Caco-2 (cell line): ENCODE measurements around the gene DNLZ. TPM values are rescaled to one million over a fixed set of nuclear protein-coding genes. Genes with fewer than 3 reads are reported as not detected.

Source experiments
- BruUV-seq: library from RNA; stranded (reverse); fragments of 400-500 nt; replicated peaks from 2 replicates; lab custom pipeline; 2021; lab: Mats Ljungman, UMichigan
- CTCF ChIA-PET: fragments of 300-600 bp; sonication (Branson Sonifier 250); formaldehyde crosslinking; loops from one replicate; lab custom pipeline; 2022; ENCODE audit warnings: antibody characterized with exemption; lab: Charles Lee
- POLR2A ChIA-PET: fragments of 300-600 bp; sonication (Branson Sonifier 250); formaldehyde crosslinking; loops from one replicate; lab custom pipeline; 2022; ENCODE audit warnings: antibody characterized with exemption; lab: Charles Lee
- DNase-seq, 2 experiments: peaks; one replicate each; pipeline versions ENCODE4 v3.0.0 to v3.0.0-alpha.2; 2020 to 2022
- H3K27me3 ChIP-seq: replicated peaks from 2 replicates; pipeline ENCODE4 v1.6.0; 2011; ENCODE audit warnings: low read length; ENCODE audit not compliant: control insufficient read depth, insufficient read depth
- H3K36me3 ChIP-seq: 2 replicates; pipeline ENCODE4 v1.5.1; 2011; ENCODE audit warnings: low read length; ENCODE audit not compliant: control insufficient read depth, insufficient read depth
- H3K4me1 ChIP-seq: fragments of 250-450 bp; sonication (Bioruptor Pico); 2 replicates; pipeline ENCODE4 v1.5.1; 2020; ENCODE audit warnings: mild to moderate bottlenecking
- H3K4me3 ChIP-seq: 2 replicates; pipeline ENCODE4 v1.5.1; 2011; ENCODE audit warnings: low read depth, mild to moderate bottlenecking, control low read depth, low read length
- H3K9me3 ChIP-seq: fragments of 250-450 bp; sonication (Bioruptor Pico); 2 replicates; pipeline ENCODE4 v1.5.1; 2020; ENCODE audit warnings: mild to moderate bottlenecking, moderate library complexity
- H3K27ac Mint-ChIP-seq: one replicate; pipeline ENCODE4 v1.8.0; 2022; ENCODE audit warnings: mixed read lengths; ENCODE audit not compliant: unreplicated experiment
- H3K27me3 Mint-ChIP-seq: one replicate; pipeline ENCODE4 v1.8.0; 2022; ENCODE audit warnings: mixed read lengths; ENCODE audit not compliant: insufficient read depth, unreplicated experiment
- H3K36me3 Mint-ChIP-seq: one replicate; pipeline ENCODE4 v1.8.0; 2022; ENCODE audit warnings: mild to moderate bottlenecking, mixed read lengths; ENCODE audit not compliant: insufficient read depth, unreplicated experiment
- H3K4me1 Mint-ChIP-seq: one replicate; pipeline ENCODE4 v1.8.0; 2022; ENCODE audit warnings: low read depth, mixed read lengths; ENCODE audit not compliant: unreplicated experiment
- H3K4me3 Mint-ChIP-seq: one replicate; pipeline ENCODE4 v1.8.0; 2022; ENCODE audit warnings: mild to moderate bottlenecking, moderate library complexity, mixed read lengths; ENCODE audit not compliant: unreplicated experiment
- H3K9me3 Mint-ChIP-seq: one replicate; pipeline ENCODE4 v1.8.0; 2022; ENCODE audit warnings: mixed read lengths; ENCODE audit not compliant: unreplicated experiment
- intact Hi-C: fragments of 100-400 bp; cut with micrococcal nuclease; formaldehyde crosslinking; loops from one replicate; pipeline ENCODE4 v1.10.0; 2022; ENCODE audit not compliant: unreplicated experiment
- total RNA-seq: library from RNA; stranded (reverse); gene quantifications from 2 replicates; pipeline ENCODE4 v1.2.3, GENCODE V29; 2022
- TF ChIP-seq, protein P1 (sequence below), 2 experiments: fragments of 200-600 bp in 1 of 2; IDR thresholded peaks; 1 replicate in 1 of 2; 2 replicates in 1 of 2; pipeline versions ENCODE4 v1.5.1 to v1.8.0; 2011 to 2022; ENCODE audit warnings: antibody characterized with exemption in 1 of 2, control low read depth in 1 of 2, inconsistent platforms in 1 of 2, low read depth in 1 of 2, low read length in 1 of 2, mild to moderate bottlenecking in 1 of 2, moderate library complexity in 1 of 2; ENCODE audit not compliant: insufficient read depth in 1 of 2, severe bottlenecking in 1 of 2, unreplicated experiment in 1 of 2

The DNLZ gene
- total RNA-seq, 1 experiment from 2014 or later: 29.1 TPM

GRCh38 chr9:136339958-136340310, 23.6 kb downstream of the DNLZ start:
- Mint-ChIP-seq H3K9me3 (no peaks in the 10 kb centered on the region), H3K4me1 (no peaks in the 10 kb centered on the region), H3K27me3 (no peaks in the 10 kb centered on the region), H3K4me3 (no peak overlapping the region), H3K36me3 (peaks cover 19% of the 10 kb centered on the region), H3K27ac (no peak overlapping the region)
- TF ChIP-seq, protein P1, sequence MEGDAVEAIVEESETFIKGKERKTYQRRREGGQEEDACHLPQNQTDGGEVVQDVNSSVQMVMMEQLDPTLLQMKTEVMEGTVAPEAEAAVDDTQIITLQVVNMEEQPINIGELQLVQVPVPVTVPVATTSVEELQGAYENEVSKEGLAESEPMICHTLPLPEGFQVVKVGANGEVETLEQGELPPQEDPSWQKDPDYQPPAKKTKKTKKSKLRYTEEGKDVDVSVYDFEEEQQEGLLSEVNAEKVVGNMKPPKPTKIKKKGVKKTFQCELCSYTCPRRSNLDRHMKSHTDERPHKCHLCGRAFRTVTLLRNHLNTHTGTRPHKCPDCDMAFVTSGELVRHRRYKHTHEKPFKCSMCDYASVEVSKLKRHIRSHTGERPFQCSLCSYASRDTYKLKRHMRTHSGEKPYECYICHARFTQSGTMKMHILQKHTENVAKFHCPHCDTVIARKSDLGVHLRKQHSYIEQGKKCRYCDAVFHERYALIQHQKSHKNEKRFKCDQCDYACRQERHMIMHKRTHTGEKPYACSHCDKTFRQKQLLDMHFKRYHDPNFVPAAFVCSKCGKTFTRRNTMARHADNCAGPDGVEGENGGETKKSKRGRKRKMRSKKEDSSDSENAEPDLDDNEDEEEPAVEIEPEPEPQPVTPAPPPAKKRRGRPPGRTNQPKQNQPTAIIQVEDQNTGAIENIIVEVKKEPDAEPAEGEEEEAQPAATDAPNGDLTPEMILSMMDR (IDR thresholded peaks at IDR 0.05; ENCODE audit: insufficient read depth in 1 of 2, low read depth in 1 of 2, low read length in 1 of 2, severe bottlenecking in 1 of 2, unreplicated experiment in 1 of 2): no peak
- Histone ChIP-seq H3K9me3 (no peaks in the 10 kb centered on the region), H3K27me3 (no peaks in the 10 kb centered on the region), H3K4me1 (0 out of 2 replicates have a peak, but pooled peaks cover under 1% of the 10 kb centered on the region), H3K36me3 (no peaks in the 10 kb centered on the region; the same call in 1 of the 2 replicates), H3K4me3 (no peak overlapping the region)
- POLR2A ChIA-PET: no interaction called here
- DNase-seq: no peak
- BruUV-seq: no TSS peak
- CTCF ChIA-PET: interaction anchor here (0.7 kb wide), 1 partner anchor 23 kb away, joined by 4 read pairs; the partner anchor contains the start of gene DNLZ
- intact Hi-C loops: no loop called here

DNA sequence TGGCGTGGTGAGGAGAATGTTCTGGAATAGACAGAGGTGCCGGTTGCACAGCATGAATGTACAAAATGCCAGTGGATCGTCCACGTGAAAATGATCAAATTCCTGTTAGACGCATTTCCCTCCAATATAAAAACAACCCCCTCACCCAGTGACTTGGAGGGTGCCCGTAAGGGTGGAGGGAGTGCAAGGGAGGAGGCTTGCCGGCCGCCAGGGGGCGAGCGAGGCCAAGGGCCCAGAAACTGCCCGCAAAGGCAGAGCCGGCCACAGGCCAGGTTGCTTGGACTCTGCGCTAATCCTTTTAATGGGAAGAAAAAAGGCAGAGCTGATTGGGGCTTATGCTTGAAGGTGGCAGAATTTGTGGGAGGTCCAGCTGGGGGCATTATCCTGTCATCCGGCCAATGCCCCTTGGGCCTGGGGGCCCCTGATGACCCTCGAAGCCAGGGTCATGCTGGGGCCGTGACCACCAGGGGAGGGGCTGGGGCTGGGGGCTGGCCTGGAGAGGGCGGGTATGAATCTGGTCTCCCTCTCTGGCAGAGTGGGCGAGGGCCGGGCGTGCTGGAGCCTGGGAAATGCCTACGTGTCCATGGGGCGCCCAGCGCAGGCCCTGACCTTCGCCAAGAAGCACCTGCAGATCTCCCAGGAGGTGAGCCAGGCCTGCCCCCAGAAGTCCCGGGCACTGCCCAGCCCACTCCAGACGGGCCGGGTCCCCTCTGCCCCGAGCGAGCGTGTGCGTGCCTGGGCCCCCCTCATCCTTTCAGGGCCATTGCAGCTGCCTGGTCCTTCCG, 24.2 kb downstream of the DNLZ start:
- Mint-ChIP-seq H3K27ac (peak overlapping the region; percentile 35), H3K27me3 (no peaks in the 10 kb centered on the region), H3K36me3 (peaks cover 13% of the 10 kb centered on the region), H3K4me1 (no peaks in the 10 kb centered on the region), H3K9me3 (no peaks in the 10 kb centered on the region), H3K4me3 (no peak overlapping the region)
- POLR2A ChIA-PET: no interaction called here
- TF ChIP-seq, protein P1 (IDR thresholded peaks at IDR 0.05; ENCODE audit: insufficient read depth in 1 of 2, low read depth in 1 of 2, low read length in 1 of 2, severe bottlenecking in 1 of 2, unreplicated experiment in 1 of 2): peak; percentile 84 to 87
- no peak overlapping the region for H3K4me3 ChIP-seq
- CTCF ChIA-PET: interaction anchor here (0.7 kb wide), 1 partner anchor 24 kb away, joined by 4 read pairs; the partner anchor contains the start of gene DNLZ
- no peaks in the 10 kb centered on the region for H3K4me1 ChIP-seq
- BruUV-seq: no TSS peak
- intact Hi-C loops: no loop called here
- H3K9me3 ChIP-seq: no peaks in the 10 kb centered on the region
- DNase-seq: peak in 1 of 2 experiments; percentile 74
- no peaks in the 10 kb centered on the region for H3K27me3 ChIP-seq
- no peaks in the 10 kb centered on the region; the same call in 1 of the 2 replicates for H3K36me3 ChIP-seq

GRCh38 chr9:136338511-136338910, 25.0 kb downstream of the DNLZ start:
- intact Hi-C loops: no loop called here
- TF ChIP-seq, protein P1 (IDR thresholded peaks at IDR 0.05; ENCODE audit: insufficient read depth in 1 of 2, low read depth in 1 of 2, low read length in 1 of 2, severe bottlenecking in 1 of 2, unreplicated experiment in 1 of 2): no peak
- Mint-ChIP-seq H3K4me1 (no peaks in the 10 kb centered on the region), H3K9me3 (no peaks in the 10 kb centered on the region), H3K27ac (peak overlapping the region; percentile 35), H3K36me3 (peaks cover 7% of the 10 kb centered on the region), H3K27me3 (no peaks in the 10 kb centered on the region), H3K4me3 (no peak overlapping the region)
- Histone ChIP-seq H3K4me3 (no peak overlapping the region), H3K9me3 (no peaks in the 10 kb centered on the region), H3K36me3 (no peaks in the 10 kb centered on the region; the same call in 1 of the 2 replicates), H3K4me1 (no peaks in the 10 kb centered on the region), H3K27me3 (no peaks in the 10 kb centered on the region)
- ChIA-PET POLR2A (no interaction called here), CTCF (no interaction called here)
- no TSS peak for BruUV-seq
- DNase-seq: no peak
